ENCODE results near the gene RNF223.

Gene RNF223

GRCh38 chr1:1092149-1092855 lies 18.2 kb upstream of the RNF223 start:
- Histone ChIP-seq H2AFZ (ENCODE audit: low read length, unreplicated experiment) (no peak overlapping the region), H3K4me1 (ENCODE audit: control insufficient read depth, insufficient read depth, low read length, unreplicated experiment) (no peaks in the 10 kb centered on the region), H3K27ac (ENCODE audit: low read depth, low read length) (no peak overlapping the region), H3K36me3 (ENCODE audit: insufficient read depth, low read length) (no peaks in the 10 kb centered on the region), H3K27me3 (ENCODE audit: insufficient read depth, low read length) (no peaks in the 10 kb centered on the region), H3K79me2 (ENCODE audit: control insufficient read depth, insufficient read depth, low read length, unreplicated experiment) (no peaks in the 10 kb centered on the region), H3K4me3 (ENCODE audit: low read depth, low read length) (no peak overlapping the region)

GRCh38 chr1:1091344-1092148 lies 17.4 kb upstream of the RNF223 start:
- Histone ChIP-seq H3K4me1 (ENCODE audit: control insufficient read depth, insufficient read depth, low read length, unreplicated experiment) (no peaks in the 10 kb centered on the region), H2AFZ (ENCODE audit: low read length, unreplicated experiment) (no peak overlapping the region), H3K27me3 (ENCODE audit: insufficient read depth, low read length) (no peaks in the 10 kb centered on the region), H3K27ac (ENCODE audit: low read depth, low read length) (no peak overlapping the region), H3K36me3 (ENCODE audit: insufficient read depth, low read length) (no peaks in the 10 kb centered on the region), H3K79me2 (ENCODE audit: control insufficient read depth, insufficient read depth, low read length, unreplicated experiment) (no peaks in the 10 kb centered on the region), H3K4me3 (ENCODE audit: low read depth, low read length) (no peak overlapping the region)

GRCh38 chr1:1090424-1091343 lies 16.6 kb upstream of the RNF223 start:
- Histone ChIP-seq H3K36me3 (ENCODE audit: insufficient read depth, low read length) (no peaks in the 10 kb centered on the region), H3K27ac (ENCODE audit: low read depth, low read length) (no peak overlapping the region)

DNA sequence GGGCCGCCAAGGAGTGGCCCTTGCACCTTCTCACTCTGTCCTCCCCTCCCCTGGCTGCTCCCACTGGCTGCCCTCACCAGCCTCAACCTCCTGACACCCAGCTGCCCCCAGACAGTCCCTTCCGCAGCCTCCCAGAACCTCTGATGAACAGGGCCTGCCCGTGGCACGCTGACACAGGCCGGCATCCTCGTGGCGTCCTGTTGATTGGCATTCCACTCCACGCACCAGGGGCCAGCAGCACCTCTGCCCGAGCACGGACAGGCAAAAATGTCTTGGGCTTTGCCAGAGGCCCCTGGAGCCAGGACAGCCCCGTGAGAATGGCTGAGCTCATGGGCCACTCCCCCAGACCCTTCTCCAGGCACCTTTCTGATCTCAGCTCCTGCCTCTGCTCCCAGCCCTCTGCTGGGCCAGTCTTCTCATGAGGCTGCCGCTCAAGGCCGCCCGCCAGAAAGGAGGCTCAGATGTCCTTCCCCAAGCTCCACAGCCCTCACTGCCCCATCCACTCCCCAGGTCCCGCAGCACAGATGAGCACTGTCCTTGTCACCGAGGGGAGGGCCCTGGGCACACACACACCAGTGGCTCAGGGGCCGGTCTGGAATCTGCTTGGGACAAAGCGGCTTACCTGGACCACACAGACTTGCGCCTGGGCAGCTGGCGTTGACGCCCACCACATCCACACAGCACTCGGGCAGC lies 15.8 kb upstream of the RNF223 start:
- H2AFZ ChIP-seq (ENCODE audit: low read length, unreplicated experiment): no peak overlapping the region
- H3K27me3 ChIP-seq (ENCODE audit: insufficient read depth, low read length): no peaks in the 10 kb centered on the region
- H3K4me1 ChIP-seq (ENCODE audit: control insufficient read depth, insufficient read depth, low read length, unreplicated experiment): no peaks in the 10 kb centered on the region
- no peaks in the 10 kb centered on the region for H3K36me3 ChIP-seq (ENCODE audit: insufficient read depth, low read length)
- no peaks in the 10 kb centered on the region for H3K79me2 ChIP-seq (ENCODE audit: control insufficient read depth, insufficient read depth, low read length, unreplicated experiment)
- H3K27ac ChIP-seq (ENCODE audit: low read depth, low read length): no peak overlapping the region
- no peak overlapping the region for H3K4me3 ChIP-seq (ENCODE audit: low read depth, low read length)

More at GRCh38 chr1:1090424-1091343, 16.6 kb upstream of the RNF223 start:
- no peaks in the 10 kb centered on the region for H3K4me1 ChIP-seq (ENCODE audit: control insufficient read depth, insufficient read depth, low read length, unreplicated experiment)
- no peaks in the 10 kb centered on the region for H3K79me2 ChIP-seq (ENCODE audit: control insufficient read depth, insufficient read depth, low read length, unreplicated experiment)
- no peak overlapping the region for H2AFZ ChIP-seq (ENCODE audit: low read length, unreplicated experiment)
- H3K4me3 ChIP-seq (ENCODE audit: low read depth, low read length): no peak overlapping the region
- H3K27me3 ChIP-seq (ENCODE audit: insufficient read depth, low read length): no peaks in the 10 kb centered on the region

DNA sequence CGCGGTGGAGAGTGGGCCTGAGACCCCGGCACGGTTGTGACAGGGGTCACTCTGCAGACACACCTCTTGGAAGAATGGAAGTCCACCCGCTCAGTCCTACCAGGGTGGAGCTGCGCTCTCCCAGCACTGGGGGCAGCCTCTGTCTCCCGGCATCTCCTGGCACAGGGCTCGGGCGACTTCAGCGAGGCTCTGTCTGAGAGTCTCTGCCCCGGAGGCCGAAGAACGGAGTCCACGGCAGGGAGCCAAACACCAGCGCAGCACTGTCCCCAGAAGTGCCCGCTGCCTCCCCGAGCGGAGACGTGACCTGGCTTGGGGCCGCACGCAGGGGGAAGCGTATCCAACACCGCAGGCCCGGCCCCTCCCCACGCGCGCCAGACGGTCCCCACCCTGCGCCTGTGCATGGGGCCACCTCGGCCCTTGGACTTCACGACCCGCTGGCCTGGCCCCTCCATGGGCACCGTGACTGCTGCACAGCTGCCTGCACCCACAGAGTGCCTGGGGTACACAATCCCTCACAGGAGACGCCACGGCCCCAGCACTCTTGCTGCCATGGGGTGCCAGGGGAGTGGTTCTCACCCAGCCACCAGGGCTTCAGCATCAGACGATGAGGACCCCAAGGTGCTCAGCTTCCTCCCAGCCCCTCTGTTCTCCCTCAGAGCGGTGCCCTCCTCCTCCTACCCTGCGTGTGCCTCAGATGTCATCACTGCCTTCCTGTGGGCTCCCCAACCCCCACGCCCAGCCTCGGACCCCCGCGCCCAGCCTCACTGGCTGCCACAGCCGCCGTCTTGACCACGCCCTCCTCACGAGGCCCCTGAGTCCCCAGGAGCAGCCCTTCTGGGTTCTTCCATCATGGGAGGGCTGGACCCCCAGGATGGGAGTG lies 14.9 kb upstream of the RNF223 start:
- H3K27ac ChIP-seq (ENCODE audit: low read depth, low read length): no peak overlapping the region

DNA sequence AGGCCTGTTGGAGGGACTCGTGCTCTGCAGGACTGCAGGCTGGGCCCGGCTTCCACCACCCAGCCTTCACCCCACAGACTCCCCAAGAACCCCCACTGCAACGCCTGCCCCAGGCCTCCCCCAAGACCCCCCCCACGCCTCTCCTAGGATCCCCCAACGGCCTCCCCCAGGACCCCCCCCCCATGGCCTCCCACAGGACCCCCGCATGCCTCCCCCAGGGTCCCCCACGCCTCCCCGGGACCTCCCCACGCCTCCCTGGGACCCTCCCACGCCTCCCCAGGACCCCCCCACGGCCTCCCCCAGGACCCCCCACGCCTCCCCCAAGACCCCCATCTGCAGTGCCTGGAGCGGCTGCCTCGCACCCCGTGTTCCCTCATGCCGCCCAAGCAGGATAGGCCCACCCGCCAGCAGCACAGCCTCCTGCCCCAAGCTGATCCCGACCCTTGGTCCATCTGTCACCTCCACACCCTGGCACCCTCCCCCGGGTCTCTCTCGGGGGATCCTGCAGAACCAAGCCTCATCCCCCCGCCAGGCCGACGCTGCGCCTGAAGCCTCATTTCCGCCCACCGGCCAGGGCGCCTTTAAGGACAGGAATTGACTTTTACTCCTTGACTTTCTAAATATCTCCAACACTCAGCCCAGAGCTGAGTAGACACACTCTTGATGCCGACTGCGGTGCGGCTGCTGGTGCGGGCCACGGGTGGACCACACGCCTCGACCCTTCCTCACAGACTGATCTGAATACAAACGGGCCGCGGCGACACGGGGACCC lies 14.1 kb upstream of the RNF223 start:
- Histone ChIP-seq H3K4me3 (ENCODE audit: low read depth, low read length) (no peak overlapping the region), H2AFZ (ENCODE audit: low read length, unreplicated experiment) (no peak overlapping the region), H3K79me2 (ENCODE audit: control insufficient read depth, insufficient read depth, low read length, unreplicated experiment) (no peaks in the 10 kb centered on the region), H3K27ac (ENCODE audit: low read depth, low read length) (no peak overlapping the region), H3K36me3 (ENCODE audit: insufficient read depth, low read length) (no peaks in the 10 kb centered on the region), H3K27me3 (ENCODE audit: insufficient read depth, low read length) (no peaks in the 10 kb centered on the region), H3K4me1 (ENCODE audit: control insufficient read depth, insufficient read depth, low read length, unreplicated experiment) (no peaks in the 10 kb centered on the region)

More for the DNA sequence above, 14.9 kb upstream of the RNF223 start:
- no peaks in the 10 kb centered on the region for H3K36me3 ChIP-seq (ENCODE audit: insufficient read depth, low read length)
- no peak overlapping the region for H2AFZ ChIP-seq (ENCODE audit: low read length, unreplicated experiment)
- H3K27me3 ChIP-seq (ENCODE audit: insufficient read depth, low read length): no peaks in the 10 kb centered on the region
- no peaks in the 10 kb centered on the region for H3K79me2 ChIP-seq (ENCODE audit: control insufficient read depth, insufficient read depth, low read length, unreplicated experiment)
- H3K4me1 ChIP-seq (ENCODE audit: control insufficient read depth, insufficient read depth, low read length, unreplicated experiment): no peaks in the 10 kb centered on the region
- no peak overlapping the region for H3K4me3 ChIP-seq (ENCODE audit: low read depth, low read length)

DNA sequence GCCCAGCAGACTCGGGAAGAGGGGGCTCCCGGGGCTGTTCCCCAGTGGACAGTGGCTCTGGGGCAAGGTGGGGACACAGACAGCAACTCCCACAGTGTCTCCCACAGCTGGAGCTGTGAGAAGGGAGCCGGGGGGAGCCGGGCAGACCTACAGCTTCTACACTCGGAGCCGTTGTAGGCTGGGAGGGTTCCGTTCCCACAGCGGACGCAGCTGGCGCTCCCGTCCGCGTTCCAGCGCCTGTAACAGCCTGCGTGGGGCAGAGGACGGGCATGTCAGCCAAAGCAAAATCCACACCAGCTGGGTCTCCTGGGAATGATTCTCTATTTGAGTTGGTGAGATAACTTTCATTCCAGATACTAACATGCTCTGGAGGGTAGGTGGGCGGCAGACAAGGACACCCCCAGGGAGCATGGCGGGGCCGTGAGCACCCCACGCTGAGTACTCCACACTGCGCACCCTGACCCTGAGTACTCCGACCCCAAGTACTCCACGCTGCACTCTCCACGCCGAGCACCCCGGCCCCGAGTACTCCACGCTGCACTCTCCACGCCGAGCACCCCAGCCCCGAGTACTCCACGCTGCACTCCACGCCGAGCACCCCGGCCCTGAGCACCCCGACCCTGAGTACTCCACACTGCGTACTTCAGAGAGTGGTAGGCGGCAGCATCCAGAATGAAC lies 13.4 kb upstream of the RNF223 start:
- H3K27ac ChIP-seq (ENCODE audit: low read depth, low read length): no peak overlapping the region
- no peak overlapping the region for H3K4me3 ChIP-seq (ENCODE audit: low read depth, low read length)
- no peaks in the 10 kb centered on the region for H3K27me3 ChIP-seq (ENCODE audit: insufficient read depth, low read length)
- no peaks in the 10 kb centered on the region for H3K79me2 ChIP-seq (ENCODE audit: control insufficient read depth, insufficient read depth, low read length, unreplicated experiment)
- H3K36me3 ChIP-seq (ENCODE audit: insufficient read depth, low read length): no peaks in the 10 kb centered on the region
- H2AFZ ChIP-seq (ENCODE audit: low read length, unreplicated experiment): no peak overlapping the region
- H3K4me1 ChIP-seq (ENCODE audit: control insufficient read depth, insufficient read depth, low read length, unreplicated experiment): no peaks in the 10 kb centered on the region

- H3K36me3 ChIP-seq (ENCODE audit: insufficient read depth, low read length): no peaks in the 10 kb centered on the region
- H3K4me1 ChIP-seq (ENCODE audit: control insufficient read depth, insufficient read depth, low read length, unreplicated experiment): no peaks in the 10 kb centered on the region
- H3K79me2 ChIP-seq (ENCODE audit: control insufficient read depth, insufficient read depth, low read length, unreplicated experiment): no peaks in the 10 kb centered on the region
- H2AFZ ChIP-seq (ENCODE audit: low read length, unreplicated experiment): no peak overlapping the region
- no peaks in the 10 kb centered on the region for H3K27me3 ChIP-seq (ENCODE audit: insufficient read depth, low read length)
- no peak overlapping the region for H3K27ac ChIP-seq (ENCODE audit: low read depth, low read length)
- H3K4me3 ChIP-seq (ENCODE audit: low read depth, low read length): no peak overlapping the region
These were observed 12.8 kb upstream of the RNF223 start for GRCh38 chr1:1086911-1087341.

Data from ACC112 (cell line).